Fibroblast of skin of back (primary cell): ENCODE data around the gene RNU7-1.
A peak's percentile ranks its signal among the peaks of the same experiment; 100 is the strongest.

Experiments
- DNase-seq: peaks from one replicate; pipeline ENCODE4 v3.0.0-alpha.2; 2013

Gene RNU7-1

DNA sequence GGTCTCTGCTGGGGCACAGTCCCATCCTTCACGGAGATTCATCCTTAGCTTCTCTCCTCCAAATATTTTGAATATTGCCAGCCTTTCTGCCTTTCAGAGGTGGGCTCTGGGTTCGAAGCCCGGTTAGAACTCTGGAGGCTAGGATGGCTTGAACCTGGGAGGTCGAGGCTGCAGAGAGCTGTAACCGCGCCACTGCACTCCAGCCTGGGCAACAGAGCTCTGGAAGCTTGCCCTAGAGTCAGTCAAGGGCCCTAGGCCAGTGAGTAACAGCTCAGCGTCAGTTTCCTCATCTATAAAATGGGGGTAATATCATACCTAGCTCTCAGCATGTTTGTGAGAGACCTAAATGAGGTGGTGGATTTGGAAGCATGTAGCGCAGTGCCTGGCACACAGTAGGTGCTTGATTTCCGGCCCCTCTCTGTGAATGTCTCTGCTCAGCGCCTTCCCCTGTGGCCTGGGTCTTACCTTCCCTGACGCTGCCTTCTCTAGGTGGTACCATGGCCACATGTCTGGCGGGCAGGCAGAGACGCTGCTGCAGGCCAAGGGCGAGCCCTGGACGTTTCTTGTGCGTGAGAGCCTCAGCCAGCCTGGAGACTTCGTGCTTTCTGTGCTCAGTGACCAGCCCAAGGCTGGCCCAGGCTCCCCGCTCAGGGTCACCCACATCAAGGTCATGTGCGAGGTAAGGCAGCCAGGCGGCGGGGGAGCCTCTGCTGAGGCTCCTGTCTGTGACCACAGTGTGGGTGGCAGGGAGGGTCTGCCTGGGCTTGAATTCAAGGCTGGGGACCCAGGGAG lies 10.9 kb downstream of the RNU7-1 start:
- DNase-seq = no peak

DNA sequence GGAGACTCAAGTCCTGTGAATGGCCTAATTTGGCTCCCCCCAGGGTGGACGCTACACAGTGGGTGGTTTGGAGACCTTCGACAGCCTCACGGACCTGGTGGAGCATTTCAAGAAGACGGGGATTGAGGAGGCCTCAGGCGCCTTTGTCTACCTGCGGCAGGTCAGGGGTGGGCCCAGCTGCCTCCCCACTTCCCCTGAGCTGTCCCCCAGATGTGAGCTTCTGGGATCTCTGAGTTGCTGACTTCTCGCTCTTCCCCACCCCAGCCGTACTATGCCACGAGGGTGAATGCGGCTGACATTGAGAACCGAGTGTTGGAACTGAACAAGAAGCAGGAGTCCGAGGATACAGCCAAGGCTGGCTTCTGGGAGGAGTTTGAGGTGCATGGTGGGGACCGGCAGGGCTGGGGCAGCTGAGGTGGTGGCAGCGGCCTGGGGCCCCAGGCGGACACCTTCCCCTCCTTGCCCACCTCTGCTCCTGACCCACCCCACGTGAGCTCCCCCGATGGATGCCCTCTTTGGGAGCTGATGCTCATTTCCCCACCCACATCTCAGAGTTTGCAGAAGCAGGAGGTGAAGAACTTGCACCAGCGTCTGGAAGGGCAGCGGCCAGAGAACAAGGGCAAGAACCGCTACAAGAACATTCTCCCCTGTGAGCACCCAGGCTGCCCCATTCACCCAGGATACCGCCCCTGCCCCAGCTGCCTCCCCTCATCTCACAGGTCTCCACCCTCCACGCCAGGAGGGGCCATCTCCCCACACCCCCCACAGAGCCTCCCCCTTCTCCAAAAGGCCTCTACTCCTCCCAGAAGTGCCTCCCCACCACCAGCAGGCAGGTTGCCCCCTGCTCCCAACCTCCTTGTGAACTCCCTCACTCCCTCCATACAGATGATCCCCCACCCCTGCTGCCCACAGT lies 11.7 kb downstream of the RNU7-1 start:
- no peak for DNase-seq

GRCh38 chr12:6956021-6956727 lies 12.6 kb downstream of the RNU7-1 start:
- no peak for DNase-seq

GRCh38 chr12:6957151-6957701 lies 13.6 kb downstream of the RNU7-1 start:
- DNase-seq = no peak

GRCh38 chr12:6957741-6958608 lies 14.4 kb downstream of the RNU7-1 start:
- DNase-seq = no peak

DNA sequence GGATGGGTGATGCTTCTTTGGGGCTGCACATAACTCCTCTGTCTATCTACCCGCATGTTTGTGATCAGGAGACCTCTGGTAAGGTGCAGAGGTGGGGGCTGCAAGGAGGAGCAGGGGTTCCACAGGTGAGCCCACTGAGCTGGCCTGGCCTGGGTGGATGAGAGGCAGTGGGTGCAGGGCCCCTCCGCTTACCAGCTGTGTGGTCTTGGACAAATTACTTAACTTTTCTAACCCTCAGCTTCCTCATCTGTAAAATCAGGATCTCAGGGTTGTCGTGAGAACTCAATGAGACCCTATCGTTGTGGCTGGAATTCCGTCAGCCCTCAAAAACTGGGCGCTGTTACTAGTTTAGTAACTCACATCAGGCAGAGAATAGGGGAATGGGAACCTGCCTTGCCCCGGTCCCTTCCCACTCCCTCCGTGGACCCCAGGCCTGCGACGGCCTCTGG lies 15.0 kb downstream of the RNU7-1 start:
- DNase-seq = no peak

- DNase-seq = no peak
Observed at GRCh38 chr12:6959058-6959804, 15.6 kb downstream of the RNU7-1 start.

- no peak for DNase-seq
Observed at GRCh38 chr12:6959805-6960592, 16.4 kb downstream of the RNU7-1 start.

GRCh38 chr12:6960593-6961277 lies 17.1 kb downstream of the RNU7-1 start:
- peak; percentile 34 for DNase-seq

- DNase-seq = peak; percentile 19
Observed at GRCh38 chr12:6961278-6961694, 17.7 kb downstream of the RNU7-1 start.

GRCh38 chr12:6961695-6962284 lies 18.2 kb downstream of the RNU7-1 start:
- peak; percentile 87 for DNase-seq

DNA sequence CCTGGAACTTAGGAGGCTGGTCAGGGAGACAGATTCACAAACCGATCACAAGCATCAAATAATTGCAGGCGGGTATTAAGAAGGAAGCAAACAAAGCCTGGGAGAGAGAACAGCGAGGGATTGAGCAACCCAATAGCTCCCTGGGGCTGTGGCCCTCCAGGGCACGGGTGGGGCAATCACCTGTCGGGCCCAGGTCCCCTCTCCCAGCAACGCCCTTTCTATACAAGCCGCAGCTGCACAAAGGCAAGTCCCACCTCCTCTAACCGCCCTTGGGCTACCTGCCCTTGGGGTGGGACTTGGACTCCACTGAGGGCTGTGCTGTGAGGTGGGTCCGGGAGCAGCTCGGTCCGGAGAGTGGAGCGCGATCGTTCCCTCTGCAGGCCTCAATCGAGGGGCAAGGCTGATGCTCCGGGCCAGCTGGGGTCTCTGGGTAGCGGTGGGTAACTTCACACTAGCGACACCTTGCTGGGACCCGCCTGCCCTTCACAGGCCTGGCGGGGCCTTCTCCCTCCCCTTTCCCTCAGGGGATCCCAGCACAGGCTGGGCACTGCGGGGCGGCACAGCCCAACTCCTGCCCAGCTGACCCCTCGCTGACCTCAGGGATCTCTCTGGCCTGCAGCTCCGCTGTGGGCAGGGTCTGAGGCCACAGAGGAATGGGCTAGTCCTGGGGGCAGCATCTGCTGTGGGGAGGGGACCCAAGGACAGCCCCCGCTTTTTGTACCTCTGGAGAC lies 18.8 kb downstream of the RNU7-1 start:
- no peak for DNase-seq

GRCh38 chr12:6963016-6963731 lies 19.6 kb downstream of the RNU7-1 start:
- no peak for DNase-seq

- DNase-seq = no peak
Observed at GRCh38 chr12:6963791-6964413, 20.3 kb downstream of the RNU7-1 start.

GRCh38 chr12:6964605-6965025 lies 21.0 kb downstream of the RNU7-1 start:
- DNase-seq = no peak

GRCh38 chr12:6965026-6965661 lies 21.5 kb downstream of the RNU7-1 start:
- peak; percentile 79 for DNase-seq
